ENCODE data around the gene GSTA4.
A peak's percentile ranks its signal among the peaks of the same experiment; 100 is the strongest.
"Not testable (repeated sequence)": the region's sequence is repeated elsewhere in the genome, so short reads cannot be mapped to it uniquely, and the experiment has no call there.

GSTA4 gene

DNA sequence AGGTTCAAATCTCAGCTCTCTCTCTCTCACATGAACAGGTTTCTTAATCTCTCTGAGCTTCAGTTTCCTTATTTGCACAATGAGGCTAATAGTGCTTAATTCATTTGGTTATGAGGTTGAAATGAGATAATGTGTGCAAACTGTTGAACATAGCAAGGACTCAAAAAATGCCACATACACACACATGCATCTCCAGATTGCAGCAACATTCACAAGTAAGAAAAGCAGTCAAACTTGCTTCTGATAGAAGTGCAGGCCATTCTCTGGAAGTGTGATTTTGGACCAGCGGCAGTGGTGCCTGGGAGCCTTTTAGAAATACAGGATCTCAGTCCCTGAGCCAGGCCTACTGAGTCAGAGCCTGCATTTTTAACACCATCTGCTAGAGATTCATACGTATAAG is 25.7 kb downstream of the GSTA4 start:
- no peak for DNase-seq

DNA sequence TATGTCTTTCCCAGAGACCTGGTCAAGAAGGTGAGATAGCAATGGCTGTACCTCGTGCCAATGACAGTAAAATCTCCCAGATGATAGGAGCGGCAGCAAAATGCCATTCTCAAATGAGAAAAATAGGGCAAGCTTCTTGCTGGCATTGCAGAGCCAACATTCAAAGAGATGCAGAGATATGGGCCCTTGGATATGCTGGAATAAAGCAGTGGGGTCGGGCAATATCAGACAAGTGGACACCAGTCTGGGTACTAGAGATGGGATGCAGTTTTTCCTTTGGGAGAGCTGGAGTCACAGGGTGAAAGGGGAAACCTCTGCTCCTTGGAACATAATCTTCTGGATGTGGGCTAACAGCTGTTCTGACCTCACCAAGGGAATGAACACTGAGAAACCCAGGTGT is 29.0 kb downstream of the GSTA4 start:
- DNase-seq: no peak

DNA sequence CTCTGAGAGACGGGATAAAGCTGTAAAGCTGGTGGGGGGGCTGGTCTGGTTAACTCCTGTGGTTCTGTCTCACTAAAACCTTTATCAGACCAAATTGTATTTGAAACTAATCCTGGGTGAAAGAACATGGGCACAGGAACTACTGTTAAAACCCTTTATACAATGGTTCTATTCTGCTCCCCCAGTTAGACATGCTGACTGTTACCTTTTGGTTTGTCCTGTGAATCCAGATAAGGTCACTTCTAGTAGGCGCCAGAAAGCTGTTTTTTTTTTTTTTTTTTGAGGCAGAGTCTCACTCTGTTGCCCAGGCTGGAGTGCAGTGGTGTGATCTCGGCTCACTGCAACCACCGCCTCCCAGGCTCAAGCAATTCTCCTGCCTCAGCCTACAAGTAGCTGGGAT is 29.7 kb downstream of the GSTA4 start:
- DNase-seq: no peak

DNA sequence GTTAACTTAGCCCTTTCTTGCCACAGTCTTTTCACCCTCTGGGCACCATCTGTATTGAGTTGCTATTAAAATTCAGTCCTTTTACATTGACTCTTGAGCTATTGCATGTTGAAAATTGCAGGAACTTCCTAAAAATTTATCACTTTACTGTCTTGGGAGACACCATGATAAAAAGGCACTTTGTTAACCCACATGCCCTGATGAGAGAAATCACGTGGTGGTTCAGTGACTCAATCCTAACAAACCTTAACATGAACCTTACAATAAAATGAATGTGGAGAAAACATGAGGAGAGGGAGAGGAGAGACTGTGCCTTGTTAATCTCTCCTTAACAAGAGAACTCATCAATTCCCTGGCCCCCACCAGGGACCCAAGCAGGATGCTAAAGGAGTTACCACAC is 30.8 kb downstream of the GSTA4 start:
- no peak for DNase-seq

DNA sequence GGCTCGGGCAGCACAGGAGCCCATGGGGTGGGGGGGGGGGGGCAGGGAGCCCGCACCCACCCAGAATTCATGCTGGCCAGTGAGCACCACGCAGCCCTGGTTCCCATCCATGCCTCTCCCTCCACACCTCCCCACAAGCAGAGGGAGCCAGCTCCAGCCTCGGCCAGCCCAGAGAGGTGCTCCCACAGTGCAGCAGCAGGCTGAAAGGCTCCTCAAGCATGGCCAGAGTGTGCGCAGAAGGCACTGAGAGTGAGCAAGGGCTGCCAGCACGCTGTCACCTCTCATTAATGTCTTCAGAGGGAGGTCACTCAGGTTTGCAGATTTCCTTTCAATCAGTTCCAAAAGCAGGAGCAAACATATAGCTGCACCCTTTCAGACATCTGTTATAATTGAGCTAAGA is 32.4 kb downstream of the GSTA4 start:
- DNase-seq: no peak

DNA sequence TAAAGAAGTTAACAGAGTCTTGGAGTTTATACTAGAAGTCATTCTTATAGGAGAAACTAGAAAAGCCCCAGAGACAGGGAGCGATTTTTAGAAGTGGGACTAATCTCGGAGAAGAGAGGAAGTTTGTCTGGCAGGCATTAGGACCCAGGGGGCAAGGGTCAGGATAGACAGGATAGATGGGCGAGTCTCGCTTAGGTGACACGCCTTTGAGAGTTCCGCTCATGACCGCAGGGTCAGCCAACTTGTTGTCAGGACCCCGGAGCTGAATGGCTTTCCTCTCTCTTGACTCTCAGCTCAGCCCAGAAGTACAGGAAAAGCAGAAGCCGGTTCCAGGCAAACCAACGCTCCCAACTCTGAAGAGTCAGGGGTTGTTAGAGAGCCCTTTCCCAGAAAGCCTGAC is 34.1 kb downstream of the GSTA4 start:
- DNase-seq: not testable (repeated sequence)

DNA sequence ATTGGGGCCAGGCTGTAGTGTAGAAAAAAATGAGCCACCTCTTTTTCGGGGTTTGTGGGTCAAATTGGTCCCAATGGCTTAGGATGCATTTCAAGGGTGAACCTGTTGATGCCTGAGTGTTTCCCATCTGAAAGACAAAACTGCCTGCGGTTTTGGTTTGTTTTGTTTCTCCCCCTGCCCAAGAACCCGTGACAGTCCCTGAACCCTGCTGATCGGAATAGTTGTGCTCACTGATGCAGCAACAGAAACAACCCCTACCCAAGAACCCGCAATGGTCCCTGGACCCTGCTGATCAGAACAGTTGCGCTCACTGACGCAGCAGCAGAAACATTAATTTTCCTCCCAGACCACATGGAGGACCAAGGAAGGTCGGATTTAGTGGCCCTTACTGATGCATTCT is 34.9 kb downstream of the GSTA4 start:
- not testable (repeated sequence) for DNase-seq

DNA sequence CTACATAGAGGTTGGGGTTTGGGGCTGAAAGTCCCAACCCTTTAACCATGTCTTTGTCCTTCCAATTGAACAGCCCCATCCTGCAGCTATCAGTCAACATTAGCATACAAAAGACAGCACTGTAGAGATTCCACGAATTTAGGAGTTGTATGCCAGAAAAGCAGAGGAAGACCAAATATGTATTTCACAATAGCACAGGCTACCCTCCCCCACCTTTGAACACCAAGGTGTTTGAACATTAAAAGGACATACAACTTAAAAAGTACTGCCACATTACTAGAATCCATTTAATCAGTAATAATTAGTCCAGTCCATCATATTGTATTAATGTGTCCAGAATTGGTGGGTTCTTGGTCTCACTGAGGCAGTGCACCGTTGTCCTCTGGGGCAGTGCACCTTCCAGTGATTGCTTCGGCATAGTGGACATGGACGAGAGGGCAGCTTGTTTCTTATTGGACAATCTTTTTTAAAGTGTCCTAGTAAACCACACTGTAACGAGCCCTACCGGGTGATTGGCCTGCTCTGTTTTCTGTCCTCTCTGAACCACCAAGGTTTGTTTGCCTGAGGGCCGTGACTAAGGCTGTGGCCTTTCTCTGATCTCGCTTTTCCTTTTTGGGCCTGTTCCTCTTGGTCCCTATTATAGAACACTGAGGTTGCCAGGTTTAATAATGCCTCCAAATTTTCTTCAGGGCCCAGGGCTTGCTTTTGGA is 36.4 kb downstream of the GSTA4 start:
- DNase-seq: no peak

DNA sequence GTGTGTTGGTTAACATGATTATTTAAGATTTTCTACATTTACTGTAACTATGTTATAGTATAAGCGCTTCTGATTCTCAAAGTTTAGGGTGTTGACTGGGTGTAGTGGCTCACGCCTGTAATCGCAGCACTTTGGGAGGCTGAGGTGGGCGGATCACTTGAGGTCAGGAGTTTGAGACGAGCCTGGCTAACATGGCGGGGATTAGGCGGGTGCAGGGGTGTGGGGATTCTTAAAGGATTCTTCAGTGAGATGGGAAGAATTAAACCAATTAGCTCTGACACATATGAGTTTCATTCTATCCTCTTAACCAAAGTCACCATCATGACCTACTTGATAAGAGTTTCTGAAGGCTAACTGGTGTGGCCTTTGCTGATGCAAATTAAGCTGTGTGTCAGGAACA is 39.2 kb downstream of the GSTA4 start:
- DNase-seq: no peak

DNA sequence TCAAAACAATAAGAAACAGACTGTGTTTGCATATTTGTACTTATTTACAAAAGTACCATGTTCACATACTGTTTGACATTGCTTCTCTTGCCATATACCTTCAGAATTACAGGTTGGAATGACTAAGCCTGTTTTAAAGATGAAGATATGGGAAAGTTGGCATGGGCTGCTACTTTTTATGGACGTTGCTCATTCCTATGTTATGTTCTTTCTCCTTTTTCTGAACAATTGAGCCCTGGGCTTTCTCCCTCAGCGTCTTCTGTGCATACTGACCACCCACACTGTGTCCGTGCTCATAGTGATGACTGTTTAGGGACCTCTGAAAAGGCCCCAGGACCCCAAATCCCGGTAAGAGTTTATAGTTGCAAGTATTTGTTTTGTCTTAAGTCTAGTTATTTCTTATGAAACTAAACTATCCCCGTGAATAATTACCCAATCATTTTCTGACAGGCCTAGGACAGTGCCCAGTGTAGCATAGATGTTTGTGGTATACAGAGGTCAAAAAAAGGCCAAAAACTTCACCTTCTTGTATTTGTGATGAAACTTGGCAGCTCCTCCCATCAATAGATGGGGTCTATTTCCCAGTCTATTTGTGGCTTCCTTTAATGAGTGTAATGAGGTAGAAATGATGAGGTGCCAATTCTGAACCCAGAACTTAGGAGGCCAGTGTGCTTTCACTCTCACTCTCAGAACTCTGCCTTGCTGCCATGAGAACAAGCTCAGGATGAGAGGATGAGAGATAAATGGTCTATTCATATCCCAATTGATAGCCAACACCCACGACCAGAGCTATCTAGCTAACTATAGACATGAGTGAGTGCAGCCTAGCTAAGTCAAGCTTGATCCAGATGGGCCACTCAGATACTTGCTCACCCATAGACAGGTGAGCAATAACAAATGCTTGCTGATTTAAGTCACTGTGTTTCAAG is 40.9 kb downstream of the GSTA4 start:
- no peak for DNase-seq

DNA sequence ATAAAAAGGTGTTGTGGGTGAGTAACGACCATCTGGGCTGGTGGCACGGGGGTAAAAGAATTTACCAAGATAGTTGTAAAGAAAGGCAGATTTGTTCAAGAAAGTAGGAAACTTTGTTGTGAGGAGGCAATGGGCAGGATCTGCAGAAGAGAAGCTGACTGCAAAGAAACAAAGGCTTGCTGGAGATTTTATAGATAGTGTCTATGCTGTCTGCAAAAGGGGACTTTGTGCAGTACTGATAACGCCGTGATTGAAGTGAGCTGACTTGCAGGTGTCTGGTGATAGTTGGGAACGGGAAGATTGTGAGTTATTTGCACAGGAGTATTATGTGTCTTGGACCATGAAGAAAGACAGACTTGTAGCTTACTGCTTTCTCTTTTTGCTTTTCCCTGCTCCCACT is 48.8 kb downstream of the GSTA4 start:
- no peak for DNase-seq

DNA sequence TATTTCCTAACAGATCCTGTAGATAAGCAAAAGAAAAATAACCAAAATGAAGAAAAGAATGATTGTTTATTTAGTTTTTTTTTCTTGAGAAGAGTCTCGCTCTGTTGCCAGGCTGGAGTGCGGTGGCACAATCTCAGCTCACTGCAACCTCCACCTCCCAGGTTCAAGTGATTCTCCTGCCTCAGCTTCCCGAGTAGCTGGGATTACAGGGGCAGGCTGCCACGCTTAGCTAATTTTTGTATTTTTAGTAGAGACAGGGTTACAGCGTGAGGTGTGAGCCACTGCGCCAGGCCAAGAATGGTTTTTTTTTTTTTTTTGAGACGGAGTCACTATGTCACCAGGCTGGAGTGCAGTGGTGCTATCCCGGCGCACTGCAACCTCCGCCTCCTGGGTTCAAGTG is 52.3 kb downstream of the GSTA4 start:
- not testable (repeated sequence) for DNase-seq

DNA sequence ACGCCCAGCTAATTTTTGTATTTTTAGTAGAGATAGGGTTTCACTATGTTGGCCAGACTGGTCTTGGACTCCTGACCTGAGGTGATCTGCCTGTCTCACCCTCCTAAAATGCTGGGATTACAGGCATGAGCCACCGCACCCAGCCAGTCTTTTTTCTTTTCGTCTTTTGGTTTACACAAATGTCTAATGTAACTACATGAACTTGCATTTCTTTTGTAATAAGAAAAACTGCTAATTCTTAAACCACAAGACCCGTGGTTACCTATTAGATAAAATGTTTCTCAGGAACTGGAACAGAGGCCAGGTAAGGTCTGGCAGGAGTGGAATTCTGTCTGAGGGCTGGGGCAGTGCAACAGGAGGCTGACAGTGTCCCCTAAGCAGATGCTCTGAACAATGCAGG is 52.9 kb downstream of the GSTA4 start:
- DNase-seq: no peak

DNA sequence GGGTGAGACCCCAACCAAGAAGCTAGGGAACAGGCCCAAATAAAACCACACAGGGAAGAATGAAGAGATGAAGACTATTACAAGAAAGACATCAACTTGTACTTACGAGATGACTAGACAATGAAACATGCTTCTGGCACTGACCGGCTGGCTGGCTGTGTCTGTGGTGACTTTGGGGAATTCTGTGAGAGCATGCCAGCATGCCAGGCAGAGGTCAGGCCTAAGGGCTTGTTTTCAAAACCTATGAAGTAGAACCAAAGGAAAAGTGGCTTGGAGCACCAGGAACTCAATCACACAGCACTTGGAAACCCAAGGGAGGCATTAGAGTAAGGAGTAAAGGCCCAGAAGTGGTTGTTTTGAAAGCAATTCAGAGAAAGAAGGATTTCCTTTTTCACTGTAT is 57.2 kb downstream of the GSTA4 start:
- DNase-seq: no peak

DNA sequence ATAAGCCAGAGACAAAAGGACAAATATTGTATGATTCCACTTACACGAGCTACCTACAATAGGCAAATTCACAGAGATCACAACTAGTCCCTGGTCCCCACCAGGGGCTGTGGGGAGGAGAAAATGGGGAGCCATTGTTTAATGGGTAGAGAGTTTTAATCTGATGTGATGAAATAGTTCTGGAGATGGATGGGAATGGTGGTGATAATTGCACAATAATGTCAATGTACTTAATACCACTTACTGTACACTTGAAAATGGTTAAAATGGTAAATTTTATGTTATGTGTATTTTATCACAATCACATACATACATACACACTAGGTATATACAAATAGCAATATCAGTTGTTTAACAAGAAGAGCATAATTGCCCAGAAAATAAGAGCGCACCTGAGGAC is 61.3 kb downstream of the GSTA4 start:
- DNase-seq: no peak

DNA sequence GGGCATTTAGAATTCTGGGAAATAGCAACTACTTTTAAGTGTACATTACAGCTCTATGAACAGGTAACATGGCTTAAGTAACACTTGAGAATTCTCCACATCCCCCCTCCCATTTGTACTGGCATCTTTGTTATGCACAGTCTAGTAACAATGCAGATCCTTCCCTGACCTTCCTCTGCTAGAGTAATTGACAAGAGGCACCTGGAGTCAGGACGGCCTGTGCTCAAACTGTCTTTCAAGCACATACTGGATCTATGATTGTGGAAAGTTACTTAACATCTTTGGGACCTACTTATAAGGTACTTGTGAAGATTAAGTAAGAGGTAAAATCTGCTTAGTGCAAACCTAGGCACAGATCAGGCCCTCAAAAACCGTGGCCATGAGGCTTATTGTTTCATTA is 63.7 kb downstream of the GSTA4 start:
- DNase-seq: no peak

DNA sequence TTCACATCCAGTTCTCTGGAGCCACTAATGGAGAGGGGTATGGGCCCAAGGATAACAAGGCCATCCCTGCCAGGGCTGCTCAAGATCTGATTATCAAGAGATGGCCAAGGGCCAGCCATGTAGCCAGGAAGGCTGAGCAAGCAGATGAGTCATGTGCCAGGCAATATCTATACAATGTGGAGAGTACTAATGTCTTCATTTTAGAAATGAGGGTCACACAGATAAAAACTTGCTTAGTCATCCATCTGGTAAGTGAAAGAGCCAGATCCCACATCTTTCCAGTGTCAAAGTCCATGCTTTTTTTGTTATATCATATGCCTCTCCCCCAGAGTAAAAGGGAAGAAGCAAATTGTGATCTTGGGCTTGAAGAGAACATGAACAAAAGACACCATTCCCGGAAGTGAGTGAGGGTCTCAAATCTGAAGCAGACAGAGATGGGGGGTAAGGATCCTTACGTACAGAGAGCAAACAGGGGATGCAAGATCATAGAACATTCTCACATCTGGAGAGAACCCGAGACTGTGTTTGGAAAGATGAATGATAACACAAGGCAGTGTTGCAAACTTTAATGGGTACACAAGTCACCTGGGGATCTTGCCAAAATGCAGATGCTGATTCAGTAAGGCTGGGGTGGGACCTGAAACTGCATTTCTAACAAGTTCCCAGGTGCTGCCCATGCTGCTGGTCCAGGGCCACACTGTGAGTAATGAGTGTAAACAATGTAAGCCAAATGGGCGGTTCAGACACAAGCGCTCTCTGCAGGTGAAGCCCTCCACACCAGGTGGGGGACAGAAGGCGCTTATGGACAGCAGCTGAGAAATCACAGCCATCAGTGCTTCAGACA is 65.5 kb downstream of the GSTA4 start:
- DNase-seq: peak; percentile 2 to 66

Measured in SW 1271 (cell line).